Measurements from ENCODE around the gene NKIRAS1.

DNA sequence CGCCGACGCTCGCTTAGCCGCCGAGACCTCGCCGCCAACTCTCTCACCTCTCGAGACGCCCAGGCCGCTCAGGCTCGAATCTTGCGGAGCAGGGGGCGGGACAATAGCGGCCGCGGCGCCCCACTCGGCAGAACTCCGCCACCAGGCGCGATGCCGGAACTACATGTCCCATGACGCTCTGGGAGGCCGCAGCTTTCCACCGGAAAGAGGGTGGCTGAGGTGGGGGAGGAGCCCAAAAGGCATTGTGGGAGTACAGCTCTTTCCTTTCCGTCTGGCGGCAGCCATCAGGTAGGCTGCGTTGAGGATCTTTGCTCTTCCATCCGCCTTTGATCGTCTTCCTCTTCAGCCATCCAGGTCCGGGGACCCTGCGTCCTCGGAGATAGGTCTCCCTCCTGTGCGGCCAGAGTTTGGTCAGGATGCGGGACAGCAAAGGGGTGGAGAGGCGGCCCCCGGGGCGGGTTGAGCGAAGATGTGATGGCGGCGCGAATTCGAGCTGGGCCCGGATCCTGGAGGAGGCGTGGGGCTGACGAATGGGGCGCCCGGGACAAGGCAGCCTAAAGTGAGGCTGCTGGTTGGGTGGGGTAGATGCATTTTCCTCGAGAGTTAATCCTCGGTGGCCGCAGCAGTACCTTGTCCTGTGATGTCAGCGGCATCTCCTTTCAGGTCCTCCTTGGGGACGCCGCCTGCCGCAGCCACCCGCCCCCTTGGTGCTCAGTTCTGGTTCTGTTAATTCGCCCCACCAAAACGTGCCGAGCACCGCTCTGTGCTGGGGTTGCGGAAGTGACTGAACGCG, at the start of gene NKIRAS1, which contains the start of gene RPL15:
- TF ChIP-seq, protein P1, sequence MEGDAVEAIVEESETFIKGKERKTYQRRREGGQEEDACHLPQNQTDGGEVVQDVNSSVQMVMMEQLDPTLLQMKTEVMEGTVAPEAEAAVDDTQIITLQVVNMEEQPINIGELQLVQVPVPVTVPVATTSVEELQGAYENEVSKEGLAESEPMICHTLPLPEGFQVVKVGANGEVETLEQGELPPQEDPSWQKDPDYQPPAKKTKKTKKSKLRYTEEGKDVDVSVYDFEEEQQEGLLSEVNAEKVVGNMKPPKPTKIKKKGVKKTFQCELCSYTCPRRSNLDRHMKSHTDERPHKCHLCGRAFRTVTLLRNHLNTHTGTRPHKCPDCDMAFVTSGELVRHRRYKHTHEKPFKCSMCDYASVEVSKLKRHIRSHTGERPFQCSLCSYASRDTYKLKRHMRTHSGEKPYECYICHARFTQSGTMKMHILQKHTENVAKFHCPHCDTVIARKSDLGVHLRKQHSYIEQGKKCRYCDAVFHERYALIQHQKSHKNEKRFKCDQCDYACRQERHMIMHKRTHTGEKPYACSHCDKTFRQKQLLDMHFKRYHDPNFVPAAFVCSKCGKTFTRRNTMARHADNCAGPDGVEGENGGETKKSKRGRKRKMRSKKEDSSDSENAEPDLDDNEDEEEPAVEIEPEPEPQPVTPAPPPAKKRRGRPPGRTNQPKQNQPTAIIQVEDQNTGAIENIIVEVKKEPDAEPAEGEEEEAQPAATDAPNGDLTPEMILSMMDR (IDR thresholded peaks at IDR 0.05; ENCODE audit: low read depth, low read length) = no peak
- no peak for TF ChIP-seq EZH2phosphoT487 (IDR thresholded peaks at IDR 0.05; ENCODE audit: low read depth)
